Measurements from ENCODE around the gene ABTB2.

Gene ABTB2

DNA sequence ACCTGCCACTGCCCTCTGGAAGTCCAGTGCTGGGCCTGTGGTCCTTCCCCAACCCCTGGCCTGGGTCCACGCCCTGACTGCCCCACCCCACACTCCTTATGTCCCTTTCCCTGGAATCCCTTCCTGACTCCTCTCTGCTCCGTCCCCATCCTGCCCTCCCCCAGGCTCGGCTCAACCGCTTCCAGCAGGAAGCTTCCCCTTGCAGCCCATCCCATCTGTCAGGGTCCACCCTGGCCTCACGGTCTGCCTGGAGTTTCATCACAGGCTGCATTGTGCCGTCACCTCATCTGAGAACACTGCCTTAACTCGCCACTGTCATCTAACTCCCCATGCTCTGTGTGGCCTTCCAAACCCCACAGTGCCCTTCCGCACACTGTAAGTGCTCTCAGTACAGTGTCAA is 188.1 kb downstream of the ABTB2 start:
- no peak for TF ChIP-seq CTCF (IDR thresholded peaks at IDR 0.05)

GRCh38 chr11:34168642-34169420 is 189.0 kb downstream of the ABTB2 start:
- TF ChIP-seq CTCF (IDR thresholded peaks at IDR 0.05): no peak

DNA sequence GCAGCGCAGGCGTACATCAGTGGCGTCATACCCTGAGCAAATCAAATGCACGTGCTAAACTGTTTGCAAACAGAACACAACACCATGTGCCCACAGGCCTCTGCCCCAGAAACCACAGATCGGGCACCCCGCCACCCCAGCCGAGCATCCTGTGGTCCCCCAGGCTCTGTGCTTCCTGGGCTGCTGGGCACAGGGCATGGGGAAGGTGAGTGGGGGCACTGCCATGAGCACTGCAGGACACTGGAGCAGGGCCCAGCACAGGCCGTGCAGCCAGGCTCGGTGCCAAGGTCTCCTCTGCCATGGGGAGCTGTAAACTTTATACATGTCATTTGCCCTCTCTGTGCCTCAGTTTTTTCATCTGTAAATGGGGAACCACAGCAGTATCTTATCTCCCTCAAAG is 189.8 kb downstream of the ABTB2 start:
- TF ChIP-seq CTCF (IDR thresholded peaks at IDR 0.05): no peak

- no peak for TF ChIP-seq CTCF (IDR thresholded peaks at IDR 0.05)
Measured at GRCh38 chr11:34166806-34167740, 190.7 kb downstream of the ABTB2 start.

GRCh38 chr11:34165786-34166555 is 191.8 kb downstream of the ABTB2 start:
- no peak for TF ChIP-seq CTCF (IDR thresholded peaks at IDR 0.05)

DNA sequence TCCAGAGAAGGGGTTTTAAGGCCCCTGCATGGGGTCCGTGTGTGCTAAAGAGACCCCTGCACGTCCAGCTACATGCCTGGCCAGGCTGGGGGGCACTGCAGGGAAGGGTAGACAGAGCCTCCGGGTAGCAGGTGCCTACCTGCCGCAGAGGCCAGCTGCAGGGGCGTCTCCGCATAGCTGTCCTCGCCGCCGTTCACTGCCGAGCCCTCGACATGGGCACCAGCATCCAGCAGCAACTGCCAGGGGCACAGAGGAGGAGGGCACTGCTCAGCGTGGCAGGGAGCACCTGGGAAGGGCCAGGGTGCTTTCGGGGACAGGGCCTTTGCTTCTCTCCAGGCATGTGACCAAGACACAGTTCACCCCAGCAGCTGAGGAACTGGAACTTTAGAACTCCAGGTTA is 192.7 kb downstream of the ABTB2 start:
- TF ChIP-seq CTCF (IDR thresholded peaks at IDR 0.05): no peak

DNA sequence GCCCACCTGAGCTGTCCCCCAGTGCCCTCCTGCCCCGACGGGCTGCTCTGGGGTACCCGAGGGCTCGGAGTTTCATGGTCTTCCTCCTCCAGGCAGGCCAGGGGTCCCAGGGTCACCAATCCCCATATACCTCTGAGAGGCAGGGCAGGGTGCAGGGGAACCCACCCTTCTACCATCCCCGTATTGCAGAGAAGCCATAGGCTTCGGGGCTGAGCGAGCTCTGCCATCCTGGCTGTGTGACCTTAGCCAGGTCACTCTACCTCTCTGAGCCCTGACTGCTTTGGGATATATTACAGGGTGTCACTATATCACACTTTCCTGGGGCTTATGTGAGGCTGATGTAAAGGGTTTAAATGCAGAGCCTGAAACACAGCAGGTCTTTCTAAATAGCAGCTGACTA is 195.0 kb downstream of the ABTB2 start:
- TF ChIP-seq CTCF (IDR thresholded peaks at IDR 0.05): no peak
